ENCODE data around the gene SLITRK3.

The SLITRK3 gene, protein sequence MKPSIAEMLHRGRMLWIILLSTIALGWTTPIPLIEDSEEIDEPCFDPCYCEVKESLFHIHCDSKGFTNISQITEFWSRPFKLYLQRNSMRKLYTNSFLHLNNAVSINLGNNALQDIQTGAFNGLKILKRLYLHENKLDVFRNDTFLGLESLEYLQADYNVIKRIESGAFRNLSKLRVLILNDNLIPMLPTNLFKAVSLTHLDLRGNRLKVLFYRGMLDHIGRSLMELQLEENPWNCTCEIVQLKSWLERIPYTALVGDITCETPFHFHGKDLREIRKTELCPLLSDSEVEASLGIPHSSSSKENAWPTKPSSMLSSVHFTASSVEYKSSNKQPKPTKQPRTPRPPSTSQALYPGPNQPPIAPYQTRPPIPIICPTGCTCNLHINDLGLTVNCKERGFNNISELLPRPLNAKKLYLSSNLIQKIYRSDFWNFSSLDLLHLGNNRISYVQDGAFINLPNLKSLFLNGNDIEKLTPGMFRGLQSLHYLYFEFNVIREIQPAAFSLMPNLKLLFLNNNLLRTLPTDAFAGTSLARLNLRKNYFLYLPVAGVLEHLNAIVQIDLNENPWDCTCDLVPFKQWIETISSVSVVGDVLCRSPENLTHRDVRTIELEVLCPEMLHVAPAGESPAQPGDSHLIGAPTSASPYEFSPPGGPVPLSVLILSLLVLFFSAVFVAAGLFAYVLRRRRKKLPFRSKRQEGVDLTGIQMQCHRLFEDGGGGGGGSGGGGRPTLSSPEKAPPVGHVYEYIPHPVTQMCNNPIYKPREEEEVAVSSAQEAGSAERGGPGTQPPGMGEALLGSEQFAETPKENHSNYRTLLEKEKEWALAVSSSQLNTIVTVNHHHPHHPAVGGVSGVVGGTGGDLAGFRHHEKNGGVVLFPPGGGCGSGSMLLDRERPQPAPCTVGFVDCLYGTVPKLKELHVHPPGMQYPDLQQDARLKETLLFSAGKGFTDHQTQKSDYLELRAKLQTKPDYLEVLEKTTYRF

DNA sequence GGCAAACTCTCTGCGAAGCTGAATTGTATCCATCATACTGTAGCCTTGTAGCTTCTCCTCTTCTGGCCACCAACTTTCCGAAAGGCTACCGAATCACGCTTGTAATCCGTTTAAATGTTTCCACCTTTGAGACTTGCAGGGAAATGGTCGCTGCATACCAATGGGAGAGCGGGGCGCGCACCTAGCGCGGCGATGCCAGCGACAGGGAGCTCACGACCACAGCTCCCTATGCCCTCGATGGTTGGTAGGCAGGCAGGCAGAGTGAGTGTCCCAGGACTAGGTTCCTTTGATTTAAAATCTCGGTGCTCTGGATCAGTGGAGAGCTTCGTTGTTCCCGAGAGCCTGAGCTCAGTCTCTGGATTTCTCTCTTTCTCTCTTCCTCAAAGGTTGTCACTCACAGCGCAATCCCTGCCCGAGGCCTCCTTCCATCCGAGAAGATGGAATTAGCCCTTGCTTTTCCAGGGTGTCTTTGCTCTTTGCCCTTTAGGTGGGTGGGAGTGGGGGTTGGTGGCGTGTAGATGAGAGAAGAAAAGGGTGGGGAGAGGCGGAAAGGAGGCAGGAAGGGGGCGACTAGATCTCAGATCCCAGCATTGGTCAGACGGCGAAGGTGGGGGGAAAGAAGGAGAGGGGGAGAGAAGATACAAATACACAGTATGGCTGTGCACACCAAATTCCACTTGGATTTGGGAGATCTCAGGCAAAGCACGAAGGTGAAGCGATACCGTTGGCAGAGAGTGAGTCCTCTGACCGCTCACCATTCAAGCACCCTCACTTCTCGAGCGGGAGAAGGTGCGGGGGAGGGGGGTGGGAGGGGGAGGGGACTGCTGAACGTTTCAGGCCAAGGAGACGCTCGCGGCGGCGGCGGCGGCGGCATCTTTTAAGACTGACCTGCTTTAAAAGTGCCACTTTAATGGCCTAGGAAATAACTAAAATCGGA is at the start of gene SLITRK3:
SLITRK3 (minus strand) TSS at position 745 of the 937 bp plus-strand sequence. CDS start 5,554 bp downstream, outside the sequence.
- TF ChIP-seq, protein P1, sequence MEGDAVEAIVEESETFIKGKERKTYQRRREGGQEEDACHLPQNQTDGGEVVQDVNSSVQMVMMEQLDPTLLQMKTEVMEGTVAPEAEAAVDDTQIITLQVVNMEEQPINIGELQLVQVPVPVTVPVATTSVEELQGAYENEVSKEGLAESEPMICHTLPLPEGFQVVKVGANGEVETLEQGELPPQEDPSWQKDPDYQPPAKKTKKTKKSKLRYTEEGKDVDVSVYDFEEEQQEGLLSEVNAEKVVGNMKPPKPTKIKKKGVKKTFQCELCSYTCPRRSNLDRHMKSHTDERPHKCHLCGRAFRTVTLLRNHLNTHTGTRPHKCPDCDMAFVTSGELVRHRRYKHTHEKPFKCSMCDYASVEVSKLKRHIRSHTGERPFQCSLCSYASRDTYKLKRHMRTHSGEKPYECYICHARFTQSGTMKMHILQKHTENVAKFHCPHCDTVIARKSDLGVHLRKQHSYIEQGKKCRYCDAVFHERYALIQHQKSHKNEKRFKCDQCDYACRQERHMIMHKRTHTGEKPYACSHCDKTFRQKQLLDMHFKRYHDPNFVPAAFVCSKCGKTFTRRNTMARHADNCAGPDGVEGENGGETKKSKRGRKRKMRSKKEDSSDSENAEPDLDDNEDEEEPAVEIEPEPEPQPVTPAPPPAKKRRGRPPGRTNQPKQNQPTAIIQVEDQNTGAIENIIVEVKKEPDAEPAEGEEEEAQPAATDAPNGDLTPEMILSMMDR (IDR thresholded peaks at IDR 0.05; ENCODE audit: low read depth, low read length): no peak
- TF ChIP-seq MYC (IDR thresholded peaks at IDR 0.05; ENCODE audit: low read depth, low read length) (no peak), POLR2A (IDR thresholded peaks at IDR 0.05; ENCODE audit: extremely low read depth, insufficient read length) (no peak)
- TF ChIP-seq, protein P2, sequence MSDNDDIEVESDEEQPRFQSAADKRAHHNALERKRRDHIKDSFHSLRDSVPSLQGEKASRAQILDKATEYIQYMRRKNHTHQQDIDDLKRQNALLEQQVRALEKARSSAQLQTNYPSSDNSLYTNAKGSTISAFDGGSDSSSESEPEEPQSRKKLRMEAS (IDR thresholded peaks at IDR 0.05; ENCODE audit: low read depth, low read length): no peak
- no peak for DNase-seq (ENCODE audit: low read depth)
- H3K4me3 ChIP-seq (ENCODE audit: low read depth, low read length): no peak within 1 kb of the TSS

DNA sequence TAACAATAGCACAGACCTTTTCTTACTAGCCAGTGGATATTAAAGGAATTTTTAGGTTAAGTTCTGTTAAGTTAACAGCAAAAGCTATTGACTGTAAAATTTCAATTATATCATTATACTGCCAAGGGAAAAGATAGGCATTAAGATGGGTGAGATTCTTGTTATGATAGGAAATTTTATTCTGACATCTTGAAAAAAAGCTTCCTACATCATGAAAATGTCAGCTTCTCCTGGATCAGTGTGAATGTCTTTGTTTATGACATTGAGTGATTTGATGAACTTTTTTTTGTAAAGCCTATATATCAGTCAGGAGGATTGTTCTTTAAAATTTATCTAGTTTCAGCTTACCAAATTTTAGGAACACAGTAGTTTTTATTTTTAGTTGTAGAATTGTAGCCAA is 47.4 kb upstream of the SLITRK3 start:
- no peak for DNase-seq (ENCODE audit: low read depth)
- TF ChIP-seq, protein P1 (IDR thresholded peaks at IDR 0.05; ENCODE audit: low read depth, low read length): no peak
- no peak for TF ChIP-seq MYC (IDR thresholded peaks at IDR 0.05; ENCODE audit: low read depth, low read length)
- TF ChIP-seq, protein P2 (IDR thresholded peaks at IDR 0.05; ENCODE audit: low read depth, low read length): no peak
- no peak for TF ChIP-seq POLR2A (IDR thresholded peaks at IDR 0.05; ENCODE audit: extremely low read depth, insufficient read length)
- H3K4me3 ChIP-seq (ENCODE audit: low read depth, low read length): no peak overlapping the region

DNA sequence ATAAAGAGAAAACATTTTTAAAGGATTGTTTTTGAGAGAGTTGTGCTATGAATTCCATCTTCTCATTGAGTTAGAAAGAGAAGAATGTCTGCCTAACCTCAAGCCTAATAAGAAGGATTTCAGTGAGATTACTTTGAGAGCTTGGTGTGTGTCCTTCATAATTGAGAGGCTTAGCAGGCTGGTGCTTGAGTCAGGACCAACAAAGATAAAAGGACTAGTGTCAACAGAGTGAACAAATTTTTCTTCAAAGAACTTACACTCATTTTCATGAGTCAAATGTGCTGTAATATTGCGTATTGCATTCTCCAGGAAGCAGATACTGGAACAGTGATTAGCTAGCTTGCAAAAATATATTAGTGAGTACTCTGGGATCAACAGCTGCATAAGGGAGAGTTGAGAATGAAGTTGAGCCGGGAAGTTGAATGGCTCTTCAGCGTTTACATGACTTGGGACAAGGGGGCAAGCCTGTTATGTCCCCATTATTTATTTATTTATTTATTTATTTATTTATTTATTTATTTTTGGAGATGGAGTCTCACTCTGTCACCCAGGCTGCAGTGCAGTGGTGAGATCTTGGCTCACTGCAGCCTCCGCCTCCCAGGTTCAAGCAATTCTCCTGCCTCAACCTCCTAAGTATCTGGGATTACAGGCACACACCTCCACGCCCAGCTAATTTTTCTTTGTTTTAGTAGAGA is 37.5 kb upstream of the SLITRK3 start:
- no peak for DNase-seq (ENCODE audit: low read depth)
- H3K4me3 ChIP-seq (ENCODE audit: low read depth, low read length): no peak overlapping the region
- TF ChIP-seq POLR2A (IDR thresholded peaks at IDR 0.05; ENCODE audit: extremely low read depth, insufficient read length) (no peak), MYC (IDR thresholded peaks at IDR 0.05; ENCODE audit: low read depth, low read length) (no peak)
- TF ChIP-seq, protein P2 (IDR thresholded peaks at IDR 0.05; ENCODE audit: low read depth, low read length): no peak
- TF ChIP-seq, protein P1 (IDR thresholded peaks at IDR 0.05; ENCODE audit: low read depth, low read length): no peak

DNA sequence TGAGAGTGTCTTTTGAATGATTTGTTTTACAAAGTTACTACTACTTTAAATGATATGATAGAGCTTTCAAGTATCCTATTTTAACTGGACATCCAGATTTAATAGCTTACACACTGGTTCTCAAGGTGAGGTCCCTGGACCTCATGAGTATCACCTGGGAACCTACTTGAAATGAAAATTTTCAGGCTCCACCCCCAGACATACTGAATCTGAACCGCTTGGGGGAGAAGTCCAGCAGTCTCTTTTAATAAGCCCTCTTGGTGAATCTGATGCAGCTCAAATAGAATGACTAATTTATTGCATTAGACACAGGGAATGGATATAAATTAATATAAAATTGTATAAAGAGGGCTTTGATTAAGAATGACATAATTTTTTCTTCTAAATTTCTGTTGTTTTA is 29.4 kb upstream of the SLITRK3 start:
- no peak for TF ChIP-seq POLR2A (IDR thresholded peaks at IDR 0.05; ENCODE audit: extremely low read depth, insufficient read length)
- TF ChIP-seq, protein P2 (IDR thresholded peaks at IDR 0.05; ENCODE audit: low read depth, low read length): no peak
- TF ChIP-seq, protein P1 (IDR thresholded peaks at IDR 0.05; ENCODE audit: low read depth, low read length): no peak
- no peak for TF ChIP-seq MYC (IDR thresholded peaks at IDR 0.05; ENCODE audit: low read depth, low read length)
- no peak overlapping the region for H3K4me3 ChIP-seq (ENCODE audit: low read depth, low read length)
- no peak for DNase-seq (ENCODE audit: low read depth)
